Tibial nerve (tissue), 4 donors: ENCODE results near the gene SOX5.

Source experiments
- EP300 ChIP-seq, 2 donors: sonication (generic); formaldehyde crosslinking; IDR thresholded peaks; one replicate each; pipeline ENCODE4 v1.6.1; 2017; ENCODE audit warnings: antibody characterized with exemption in 2 of 2, mild to moderate bottlenecking in 1 of 2
- POLR2A ChIP-seq, 2 donors: fragments of 450-650 bp; IDR thresholded peaks; one replicate each; pipeline ENCODE4 v1.6.1; 2017; ENCODE audit warnings: antibody characterized with exemption in 2 of 2, mild to moderate bottlenecking in 2 of 2, moderate library complexity in 2 of 2
- TF ChIP-seq, protein P1 (sequence below), 5 experiments: fragments of 200-600 bp in 3 of 5; fragments of 450-650 bp in 2 of 5; sonication (generic) in 3 of 5; IDR thresholded peaks; one replicate each; pipeline ENCODE4 v1.5.1; 2016 to 2019; ENCODE audit warnings: antibody characterized with exemption in 5 of 5, mild to moderate bottlenecking in 3 of 5, moderate library complexity in 2 of 5

DNA sequence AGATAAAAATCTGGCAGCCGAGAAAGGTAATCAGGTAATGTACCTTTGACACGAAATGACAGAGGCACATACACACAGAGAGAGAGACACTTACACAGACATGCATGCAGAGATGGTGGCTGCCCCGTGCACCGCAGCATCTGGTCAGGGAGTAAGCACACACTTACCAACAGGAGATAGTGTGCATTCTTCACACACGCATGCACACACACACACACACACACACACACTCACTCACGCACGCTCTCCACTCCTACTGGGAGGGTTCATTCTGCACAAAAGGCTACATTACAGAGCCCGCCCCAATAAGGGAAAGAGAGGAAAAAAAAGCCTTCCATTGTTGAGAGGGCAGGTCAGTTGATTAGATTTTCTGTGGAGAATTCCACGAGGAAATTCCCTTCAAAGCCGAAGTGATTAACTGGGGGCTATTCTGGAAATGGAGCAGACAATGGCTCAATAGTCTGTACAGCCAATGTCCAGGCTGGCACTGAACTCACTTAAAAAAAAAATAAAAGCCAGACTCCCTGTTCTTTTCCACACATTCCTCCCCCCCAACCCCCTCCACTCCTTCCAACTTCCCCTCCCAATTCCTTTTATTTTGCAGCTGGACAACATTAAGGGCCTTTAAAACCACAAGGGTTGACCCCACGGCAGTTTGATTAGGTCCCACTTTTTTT is 1.4 kb upstream of the SOX5 start:
- TF ChIP-seq, protein P1, sequence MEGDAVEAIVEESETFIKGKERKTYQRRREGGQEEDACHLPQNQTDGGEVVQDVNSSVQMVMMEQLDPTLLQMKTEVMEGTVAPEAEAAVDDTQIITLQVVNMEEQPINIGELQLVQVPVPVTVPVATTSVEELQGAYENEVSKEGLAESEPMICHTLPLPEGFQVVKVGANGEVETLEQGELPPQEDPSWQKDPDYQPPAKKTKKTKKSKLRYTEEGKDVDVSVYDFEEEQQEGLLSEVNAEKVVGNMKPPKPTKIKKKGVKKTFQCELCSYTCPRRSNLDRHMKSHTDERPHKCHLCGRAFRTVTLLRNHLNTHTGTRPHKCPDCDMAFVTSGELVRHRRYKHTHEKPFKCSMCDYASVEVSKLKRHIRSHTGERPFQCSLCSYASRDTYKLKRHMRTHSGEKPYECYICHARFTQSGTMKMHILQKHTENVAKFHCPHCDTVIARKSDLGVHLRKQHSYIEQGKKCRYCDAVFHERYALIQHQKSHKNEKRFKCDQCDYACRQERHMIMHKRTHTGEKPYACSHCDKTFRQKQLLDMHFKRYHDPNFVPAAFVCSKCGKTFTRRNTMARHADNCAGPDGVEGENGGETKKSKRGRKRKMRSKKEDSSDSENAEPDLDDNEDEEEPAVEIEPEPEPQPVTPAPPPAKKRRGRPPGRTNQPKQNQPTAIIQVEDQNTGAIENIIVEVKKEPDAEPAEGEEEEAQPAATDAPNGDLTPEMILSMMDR (IDR thresholded peaks at IDR 0.05) = no peak
- no peak for TF ChIP-seq POLR2A (IDR thresholded peaks at IDR 0.05)
- no peak for TF ChIP-seq EP300 (IDR thresholded peaks at IDR 0.05)
